Measurements from ENCODE around the gene MCCC1.

DNA sequence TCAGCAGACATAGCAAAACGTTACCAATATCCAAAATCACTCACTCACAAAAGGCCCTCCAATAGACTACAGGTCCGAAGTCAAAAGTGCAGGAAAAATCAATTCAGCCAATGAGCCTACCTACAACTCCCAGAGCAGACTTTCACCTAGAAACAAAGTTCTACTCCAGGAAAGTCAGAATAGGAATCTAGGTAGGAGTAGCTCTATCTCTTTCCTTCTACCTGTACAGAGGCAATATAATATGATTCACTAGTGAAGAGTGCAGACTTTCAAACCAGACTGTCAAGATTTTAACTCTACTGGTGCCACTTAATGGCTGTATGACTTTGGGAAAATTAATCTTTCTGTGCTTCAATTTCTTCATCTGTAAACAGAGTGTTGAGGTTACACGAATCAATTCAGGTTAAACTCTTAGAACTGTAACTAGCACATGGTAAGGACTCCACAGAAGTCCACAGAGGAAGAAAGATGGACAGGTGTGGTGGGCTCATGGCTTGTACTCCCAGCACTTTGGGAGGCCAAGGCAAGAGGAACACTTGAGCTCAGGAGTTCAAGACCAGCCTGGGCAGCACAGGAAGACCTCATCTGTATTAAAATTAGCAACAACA is 128.4 kb downstream of the MCCC1 start:
- TF ChIP-seq, protein P1, sequence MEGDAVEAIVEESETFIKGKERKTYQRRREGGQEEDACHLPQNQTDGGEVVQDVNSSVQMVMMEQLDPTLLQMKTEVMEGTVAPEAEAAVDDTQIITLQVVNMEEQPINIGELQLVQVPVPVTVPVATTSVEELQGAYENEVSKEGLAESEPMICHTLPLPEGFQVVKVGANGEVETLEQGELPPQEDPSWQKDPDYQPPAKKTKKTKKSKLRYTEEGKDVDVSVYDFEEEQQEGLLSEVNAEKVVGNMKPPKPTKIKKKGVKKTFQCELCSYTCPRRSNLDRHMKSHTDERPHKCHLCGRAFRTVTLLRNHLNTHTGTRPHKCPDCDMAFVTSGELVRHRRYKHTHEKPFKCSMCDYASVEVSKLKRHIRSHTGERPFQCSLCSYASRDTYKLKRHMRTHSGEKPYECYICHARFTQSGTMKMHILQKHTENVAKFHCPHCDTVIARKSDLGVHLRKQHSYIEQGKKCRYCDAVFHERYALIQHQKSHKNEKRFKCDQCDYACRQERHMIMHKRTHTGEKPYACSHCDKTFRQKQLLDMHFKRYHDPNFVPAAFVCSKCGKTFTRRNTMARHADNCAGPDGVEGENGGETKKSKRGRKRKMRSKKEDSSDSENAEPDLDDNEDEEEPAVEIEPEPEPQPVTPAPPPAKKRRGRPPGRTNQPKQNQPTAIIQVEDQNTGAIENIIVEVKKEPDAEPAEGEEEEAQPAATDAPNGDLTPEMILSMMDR (IDR thresholded peaks at IDR 0.05), result no peak
- no peak for TF ChIP-seq POLR2A (IDR thresholded peaks at IDR 0.05)
